ENCODE results near the gene PATL2. TPM values are rescaled to one million over a fixed set of nuclear protein-coding genes. Genes with fewer than 3 reads are reported as not detected.
A peak's percentile ranks its signal among the peaks of the same experiment; 100 is the strongest.
"Not testable (repeated sequence)": the region's sequence is repeated elsewhere in the genome, so short reads cannot be mapped to it uniquely, and the experiment has no call there.

PATL2 gene
- 10 to 100 TPM; 17.4 to 21.9 TPM for total RNA-seq
- polyA plus RNA-seq (2013, experiment 1 of 2): 20.4 TPM
- polyA plus RNA-seq (2013, experiment 2 of 2): 32.1 TPM
- total RNA-seq: 5.3 to 79.0 (median 26.2) reads per million in 172 experiments

GRCh38 chr15:44711096-44711742 is at the start of gene PATL2, which contains the start of gene B2M:
Gene PATL2, minus strand, starts transcription at chr15:44711323. Its CDS starts 34,833 bp downstream, at chr15:44676490.
Gene B2M, plus strand, starts transcription at chr15:44711517. Its CDS starts 30 bp downstream, at chr15:44711547.
- peaks cover 35% of the 10 kb centered on the region for H3K4me1 ChIP-seq (ENCODE audit: insufficient read depth, low read length)
- ATAC-seq (ENCODE audit: poor library complexity) (peak; percentile 82), DNase-seq (peak; percentile 92 to 98 (median 96))
- ChIA-PET CTCF (interaction anchor here (0.8 to 4.7 kb wide), 16 partner anchors 10 to 142 kb away, joined by 3 to 115 read pairs (median 8); partner anchors contain the start of genes SPG11 and TRIM69), POLR2A (interaction anchor here (0.7 to 38.3 kb wide), 26 partner anchors 12 to 883 kb away, joined by 3 to 4232 read pairs (median 6); partner anchors contain the start of genes CTDSPL2, EIF3J, GOLM2 and SPG11)
- peaks cover 80% of the 10 kb centered on the region for H3K36me3 Mint-ChIP-seq (ENCODE audit: low read depth)
- peak within 1 kb of the TSS; percentile 96 for H3K4me3 Mint-ChIP-seq
- peak within 1 kb of the TSS; percentile 83 for H3K4me3 ChIP-seq (ENCODE audit: low read length)
- peaks cover 67% of the 10 kb centered on the region for H3K4me1 Mint-ChIP-seq (ENCODE audit: low read depth)
- TF ChIP-seq CTCF (IDR thresholded peaks at IDR 0.05): no peak
- peak within 1 kb of the TSS; percentile 99 to 100 for H3K27ac ChIP-seq (ENCODE audit: low read depth in 1 of 2, low read length in 2 of 2)
- peaks cover 51% of the 10 kb centered on the region for H3K36me3 ChIP-seq (ENCODE audit: insufficient read depth, low read length)
- H3K9me3 Mint-ChIP-seq: no peaks in the 10 kb centered on the region
- peak within 1 kb of the TSS; percentile 100 for H3K27ac Mint-ChIP-seq
- intact Hi-C loops (cut with DNase I, micrococcal nuclease): loop anchor here (1.0 to 2.0 kb wide), 5 partner anchors 16 to 48 kb away; partner anchors contain the start of gene SPG11 (in 2 of the 2)
- H3K27me3 ChIP-seq (ENCODE audit: control insufficient read depth in 1 of 2, insufficient read depth in 2 of 2, low read length in 2 of 2): no peaks in the 10 kb centered on the region
- no peaks in the 10 kb centered on the region for H3K27me3 Mint-ChIP-seq
- H3K9me3 ChIP-seq (ENCODE audit: control insufficient read depth in 1 of 2, insufficient read depth in 1 of 2, low read length in 2 of 2): no peaks in the 10 kb centered on the region

GRCh38 chr15:44753345-44753744 is 42.2 kb upstream of the PATL2 start:
- Mint-ChIP-seq H3K9me3 (peaks cover 9% of the 10 kb centered on the region), H3K4me3 (no peak overlapping the region), H3K4me1 (ENCODE audit: low read depth) (no peaks in the 10 kb centered on the region), H3K27ac (no peak overlapping the region), H3K36me3 (ENCODE audit: low read depth) (peaks cover 23% of the 10 kb centered on the region), H3K27me3 (no peaks in the 10 kb centered on the region)
- no peak for TF ChIP-seq CTCF (IDR thresholded peaks at IDR 0.05)
- Histone ChIP-seq H3K36me3 (ENCODE audit: insufficient read depth, low read length) (no peaks in the 10 kb centered on the region), H3K27ac (ENCODE audit: low read depth in 1 of 2, low read length in 2 of 2) (no peak overlapping the region), H3K4me3 (ENCODE audit: low read length) (no peak overlapping the region), H3K4me1 (ENCODE audit: insufficient read depth, low read length) (no peaks in the 10 kb centered on the region), H3K27me3 (ENCODE audit: control insufficient read depth in 1 of 2, insufficient read depth in 2 of 2, low read length in 2 of 2) (no peaks in the 10 kb centered on the region), H3K9me3 (ENCODE audit: control insufficient read depth in 1 of 2, insufficient read depth in 1 of 2, low read length in 2 of 2) (peaks cover 0 to 14% of the 10 kb centered on the region in 2 experiments)
- intact Hi-C loops (cut with DNase I, micrococcal nuclease): no loop called here
- ChIA-PET CTCF (interaction anchor here (1.2 kb wide), 2 partner anchors 100 to 114 kb away, joined by 3 read pairs; no protein-coding TSS in a partner anchor), POLR2A (no interaction called here)
- ATAC-seq (ENCODE audit: poor library complexity): no peak
- DNase-seq: no peak

- H3K9me3 Mint-ChIP-seq; H3K27me3 ChIP-seq (ENCODE audit: control insufficient read depth in 1 of 2, insufficient read depth in 2 of 2, low read length in 2 of 2); ATAC-seq (ENCODE audit: poor library complexity); CTCF ChIA-PET; H3K4me3 Mint-ChIP-seq; H3K4me3 ChIP-seq (ENCODE audit: low read length); POLR2A ChIA-PET; H3K27me3 Mint-ChIP-seq; DNase-seq; H3K9me3 ChIP-seq (ENCODE audit: control insufficient read depth in 1 of 2, insufficient read depth in 1 of 2, low read length in 2 of 2); H3K4me1 ChIP-seq (ENCODE audit: insufficient read depth, low read length); H3K36me3 Mint-ChIP-seq (ENCODE audit: low read depth); H3K27ac ChIP-seq (ENCODE audit: low read depth in 1 of 2, low read length in 2 of 2); H3K36me3 ChIP-seq (ENCODE audit: insufficient read depth, low read length); H3K27ac Mint-ChIP-seq; intact Hi-C loops (cut with DNase I, micrococcal nuclease): not testable (repeated sequence)
- H3K4me1 Mint-ChIP-seq (ENCODE audit: low read depth): peaks cover 12% of the 10 kb centered on the region
These were observed 32.3 kb upstream of the PATL2 start for GRCh38 chr15:44743454-44743853.

- H3K36me3 ChIP-seq (ENCODE audit: insufficient read depth, low read length); H3K9me3 ChIP-seq (ENCODE audit: control insufficient read depth in 1 of 2, insufficient read depth in 1 of 2, low read length in 2 of 2); ATAC-seq (ENCODE audit: poor library complexity); H3K9me3 Mint-ChIP-seq; H3K27ac ChIP-seq (ENCODE audit: low read depth in 1 of 2, low read length in 2 of 2); H3K36me3 Mint-ChIP-seq (ENCODE audit: low read depth); H3K27me3 ChIP-seq (ENCODE audit: control insufficient read depth in 1 of 2, insufficient read depth in 2 of 2, low read length in 2 of 2); H3K27me3 Mint-ChIP-seq; H3K4me3 Mint-ChIP-seq; H3K4me3 ChIP-seq (ENCODE audit: low read length): not testable (repeated sequence)
- intact Hi-C loops (cut with DNase I, micrococcal nuclease): loop anchor here in 1 of 2 experiments (5.0 kb wide), 1 partner anchor 162 kb away; no protein-coding TSS in a partner anchor
- DNase-seq: peak in 2 of 14 experiments; percentile 29 to 43
- Mint-ChIP-seq H3K4me1 (ENCODE audit: low read depth) (peaks cover 49% of the 10 kb centered on the region), H3K27ac (peak overlapping the region; percentile 62)
- POLR2A ChIA-PET: interaction anchor here (1.2 to 38.3 kb wide), 4 partner anchors 12 to 155 kb away, joined by 6 to 4232 read pairs (median 1135); partner anchors contain the start of genes B2M, PATL2 and SPG11
- CTCF ChIA-PET: interaction anchor here (0.8 to 5.0 kb wide), 14 partner anchors 11 to 191 kb away, joined by 3 to 98 read pairs (median 7); partner anchors contain the start of genes B2M, PATL2 and SPG11
- H3K4me1 ChIP-seq (ENCODE audit: insufficient read depth, low read length): peaks cover 29% of the 10 kb centered on the region
These were observed 28.2 kb upstream of the PATL2 start for GRCh38 chr15:44739222-44739847.

Data from CD4-positive, alpha-beta T cell (primary cell).